NK-92 treated with Interleukin-12 subunit alpha and Interleukin-12 subunit beta, amount 100 ng/mL, for 24 hours (cell line): ENCODE results near the gene GPHA2.

ENCODE experiments used
- DNase-seq: peaks from one replicate; lab custom pipeline; 2025; lab: John Stamatoyannopoulos, UW

The GPHA2 gene

GRCh38 chr11:64891215-64891848 lies 44.4 kb downstream of the GPHA2 start:
- DNase-seq = no peak

GRCh38 chr11:64890522-64890939 lies 45.2 kb downstream of the GPHA2 start:
- DNase-seq = no peak

- no peak for DNase-seq
Observed at GRCh38 chr11:64888729-64889511, 46.8 kb downstream of the GPHA2 start.

- no peak for DNase-seq
Observed at GRCh38 chr11:64888406-64888728, 47.3 kb downstream of the GPHA2 start.

DNA sequence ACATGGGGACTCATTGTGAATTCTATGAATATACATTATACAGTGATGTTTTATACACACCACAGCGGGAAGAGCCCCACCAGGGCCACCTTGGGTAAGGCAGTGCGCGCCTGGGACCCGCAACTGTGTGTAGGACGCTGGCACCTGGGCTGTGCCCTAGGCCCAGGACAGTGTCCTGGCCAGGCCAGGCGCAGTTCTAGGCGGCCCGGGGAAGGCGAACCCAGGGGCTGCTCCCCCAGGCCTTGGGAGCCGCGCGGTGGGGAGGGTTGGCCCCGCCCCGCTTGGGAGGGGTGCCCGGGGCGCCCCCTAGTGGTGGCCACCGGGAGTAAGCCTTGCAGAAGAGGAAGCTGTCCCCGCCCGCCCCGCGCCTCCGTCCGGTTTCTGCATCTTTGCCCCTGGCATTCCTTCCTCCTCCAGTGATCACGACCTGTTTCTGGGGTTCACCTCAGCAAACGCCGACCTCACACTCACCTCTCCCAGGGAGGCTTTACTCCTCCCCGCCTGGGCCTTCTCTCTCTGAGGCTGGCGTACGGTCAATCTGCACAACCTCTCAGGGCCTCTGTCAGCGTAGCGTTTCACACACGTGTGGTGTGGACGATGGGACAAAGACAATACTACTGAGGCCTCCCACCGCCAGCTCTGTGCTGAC lies 47.8 kb downstream of the GPHA2 start:
- peak; percentile 66 for DNase-seq

- no peak for DNase-seq
Observed at GRCh38 chr11:64887234-64887756, 48.4 kb downstream of the GPHA2 start.

DNA sequence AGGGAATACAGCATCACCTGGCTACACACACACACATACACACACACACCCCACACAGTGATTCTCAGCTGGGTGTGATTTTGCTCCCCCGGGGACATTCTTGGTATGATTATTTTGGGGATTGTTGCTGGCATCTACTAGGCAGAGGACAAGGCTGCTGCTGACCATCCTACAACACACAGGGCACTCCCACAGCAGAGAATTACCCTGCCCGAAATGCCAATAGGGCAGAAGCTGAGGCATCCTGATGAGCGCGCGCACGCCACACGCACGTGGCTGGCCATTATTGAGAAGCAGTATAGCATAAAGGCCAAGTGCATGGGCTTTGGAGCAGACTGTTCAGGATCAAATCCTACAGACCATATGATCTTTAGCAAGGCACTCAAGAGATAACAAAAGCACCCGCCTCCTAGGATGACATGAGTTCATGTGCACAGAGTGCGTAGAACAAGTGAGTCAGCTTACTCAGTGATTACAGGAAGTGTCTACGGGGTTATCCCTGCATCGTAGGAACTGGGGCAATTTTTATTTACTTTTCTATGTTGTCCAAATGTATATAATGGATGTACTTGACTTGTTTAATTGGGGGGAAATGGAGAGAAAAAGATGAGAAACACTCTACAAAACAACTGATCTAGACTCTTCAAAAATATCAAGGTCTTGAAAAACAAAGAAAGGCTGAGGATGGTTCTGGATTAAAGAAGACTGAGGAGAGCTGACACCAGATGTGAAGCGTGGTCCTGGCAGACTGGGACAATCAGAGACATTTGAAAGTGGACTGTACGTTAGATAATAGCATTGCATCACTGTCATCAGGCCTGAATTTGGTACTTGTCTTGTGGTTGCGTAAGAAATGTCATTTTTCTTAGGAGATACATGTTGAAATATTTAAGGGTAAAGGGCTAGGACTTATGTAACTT lies 50.1 kb downstream of the GPHA2 start:
- DNase-seq = no peak
